Loucy (cell line): ENCODE measurements around the gene ATG16L2.

Source experiments
- H2AFZ ChIP-seq: fragments of 200-600 bp; sonication (generic); 2 replicates; pipeline ENCODE4 v1.6.0; 2016; ENCODE audit warnings: antibody characterized with exemption, mild to moderate bottlenecking, low read length, moderate library complexity
- H3F3A ChIP-seq: fragments of 200-600 bp; 2 replicates; pipeline ENCODE4 v1.6.0; 2016; ENCODE audit warnings: antibody characterized with exemption, low read depth, mild to moderate bottlenecking
- H3K27me3 ChIP-seq: fragments of 200-600 bp; sonication (generic); 2 replicates; pipeline ENCODE4 v1.6.1; 2014; ENCODE audit warnings: low read length, mild to moderate bottlenecking; ENCODE audit not compliant: insufficient read depth, poor library complexity, severe bottlenecking
- H3K36me3 ChIP-seq: fragments of 200-600 bp; sonication (generic); 2 replicates; pipeline ENCODE4 v1.6.1; 2016; ENCODE audit warnings: low read length; ENCODE audit not compliant: insufficient read depth
- H3K4me1 ChIP-seq: fragments of 200-600 bp; sonication (generic); 2 replicates; pipeline ENCODE4 v1.5.1; 2014; ENCODE audit warnings: low read length, mild to moderate bottlenecking; ENCODE audit not compliant: insufficient read depth, poor library complexity, severe bottlenecking
- H3K4me2 ChIP-seq: fragments of 200-600 bp; sonication (generic); 2 replicates; pipeline ENCODE4 v1.6.0; 2014; ENCODE audit warnings: antibody characterized with exemption, low read length, low read depth, mild to moderate bottlenecking; ENCODE audit not compliant: poor library complexity, severe bottlenecking
- H3K4me3 ChIP-seq: fragments of 200-600 bp; sonication (generic); 2 replicates; pipeline ENCODE4 v1.5.1; 2014; ENCODE audit warnings: low read length, mild to moderate bottlenecking, mixed read lengths; ENCODE audit not compliant: poor library complexity, severe bottlenecking
- H3K79me2 ChIP-seq: fragments of 200-600 bp; sonication (generic); 2 replicates; pipeline ENCODE4 v1.6.1; 2014; ENCODE audit warnings: low read length; ENCODE audit not compliant: insufficient read depth
- H3K9ac ChIP-seq: fragments of 200-600 bp; sonication (generic); 2 replicates; pipeline ENCODE4 v1.6.0; 2014; ENCODE audit warnings: mild to moderate bottlenecking, low read depth, low read length, moderate library complexity; ENCODE audit not compliant: poor library complexity, severe bottlenecking
- H3K9me2 ChIP-seq: fragments of 200-600 bp; sonication (generic); replicated peaks from 2 replicates; pipeline ENCODE4 v1.6.1; 2016; ENCODE audit warnings: low read depth, low read length, mixed read lengths
- H3K9me3 ChIP-seq: fragments of 200-600 bp; sonication (generic); 2 replicates; pipeline ENCODE4 v1.6.1; 2014; ENCODE audit warnings: mild to moderate bottlenecking, antibody characterized with exemption, low read length, low read depth; ENCODE audit not compliant: insufficient read depth
- H4K20me1 ChIP-seq: fragments of 200-600 bp; sonication (generic); 2 replicates; pipeline ENCODE4 v1.6.0; 2014; ENCODE audit warnings: antibody characterized with exemption, low read length, mild to moderate bottlenecking; ENCODE audit not compliant: insufficient read depth, poor library complexity, severe bottlenecking
- CTCF ChIP-seq: fragments of 200-600 bp; sonication (generic); conservative IDR thresholded peaks from 2 replicates; pipeline ENCODE4 v1.5.1; 2014; ENCODE audit warnings: mild to moderate bottlenecking, antibody characterized with exemption, low read length
- EZH2phosphoT487 ChIP-seq: fragments of 200-600 bp; IDR thresholded peaks from 2 replicates; pipeline ENCODE4 v1.6.1; 2018; ENCODE audit warnings: antibody characterized with exemption, mild to moderate bottlenecking, moderate library complexity, borderline replicate concordance

Gene ATG16L2

GRCh38 chr11:72767203-72768062 lies 46.8 kb upstream of the ATG16L2 start:
- no peak overlapping the region for H3K4me3 ChIP-seq
- H4K20me1 ChIP-seq: no peaks in the 10 kb centered on the region
- H3K9me2 ChIP-seq: no peaks in the 10 kb centered on the region
- H3F3A ChIP-seq: no peaks in the 10 kb centered on the region
- no peak overlapping the region for H3K4me2 ChIP-seq
- H3K9ac ChIP-seq: no peak overlapping the region
- no peaks in the 10 kb centered on the region for H3K27me3 ChIP-seq
- no peaks in the 10 kb centered on the region for H3K4me1 ChIP-seq
- H3K9me3 ChIP-seq: no peaks in the 10 kb centered on the region
- H2AFZ ChIP-seq: no peak overlapping the region
- no peak for TF ChIP-seq CTCF
- no peak for TF ChIP-seq EZH2phosphoT487
- no peaks in the 10 kb centered on the region for H3K36me3 ChIP-seq
- no peaks in the 10 kb centered on the region for H3K79me2 ChIP-seq

DNA sequence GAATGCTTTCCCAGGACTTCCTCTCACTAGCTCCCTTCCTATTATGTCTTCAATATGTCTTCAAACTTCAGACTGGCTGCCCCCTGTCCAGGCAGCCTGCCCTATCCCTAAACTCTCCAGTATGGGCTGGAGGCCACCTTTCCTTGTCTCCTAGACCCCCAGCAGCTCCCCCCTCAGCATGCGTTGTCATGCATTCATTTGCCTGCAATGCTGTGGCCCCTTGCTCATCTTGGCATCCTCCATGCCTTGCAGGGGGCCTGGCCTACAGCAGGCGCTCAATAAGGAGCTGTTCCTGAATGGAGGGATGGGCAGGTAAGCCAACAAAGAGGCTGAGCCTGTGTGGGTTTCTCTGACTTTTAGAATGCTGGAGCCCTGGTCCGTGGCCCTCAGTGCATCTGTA lies 45.6 kb upstream of the ATG16L2 start:
- H3F3A ChIP-seq: no peaks in the 10 kb centered on the region
- peaks cover 10% of the 10 kb centered on the region for H3K4me1 ChIP-seq
- no peaks in the 10 kb centered on the region for H3K9me3 ChIP-seq
- H3K27me3 ChIP-seq: no peaks in the 10 kb centered on the region
- H3K9ac ChIP-seq: no peak overlapping the region
- H3K9me2 ChIP-seq: no peaks in the 10 kb centered on the region
- no peak overlapping the region for H2AFZ ChIP-seq
- no peaks in the 10 kb centered on the region for H3K36me3 ChIP-seq
- TF ChIP-seq EZH2phosphoT487: no peak
- TF ChIP-seq CTCF: no peak
- H3K79me2 ChIP-seq: no peaks in the 10 kb centered on the region
- no peak overlapping the region for H3K4me3 ChIP-seq
- H4K20me1 ChIP-seq: no peaks in the 10 kb centered on the region
- H3K4me2 ChIP-seq: no peak overlapping the region

DNA sequence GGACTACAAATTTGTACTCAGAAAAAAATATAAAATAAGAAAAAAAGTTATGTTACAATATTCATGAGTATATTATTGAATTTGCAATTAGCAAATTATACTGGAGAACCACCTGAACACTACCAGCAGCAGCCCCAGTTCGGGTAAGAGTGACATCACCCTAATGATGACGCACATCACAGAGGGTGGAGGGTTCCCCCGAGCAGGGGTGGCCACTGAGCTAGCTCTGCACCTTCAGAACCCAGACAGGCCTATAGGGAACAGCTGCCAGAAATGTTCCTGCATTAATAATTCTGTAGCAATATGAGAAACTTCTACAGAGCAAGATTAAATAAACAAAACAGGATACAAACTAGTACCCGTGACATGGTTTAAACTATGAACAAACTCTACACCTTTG lies 44.5 kb upstream of the ATG16L2 start:
- Histone ChIP-seq H4K20me1 (no peaks in the 10 kb centered on the region), H3K4me3 (no peak overlapping the region), H3F3A (no peaks in the 10 kb centered on the region), H3K79me2 (no peaks in the 10 kb centered on the region), H3K27me3 (no peaks in the 10 kb centered on the region), H3K9ac (no peak overlapping the region), H3K36me3 (no peaks in the 10 kb centered on the region), H3K9me2 (no peaks in the 10 kb centered on the region), H3K4me2 (no peak overlapping the region), H2AFZ (no peak overlapping the region), H3K4me1 (peaks cover 12% of the 10 kb centered on the region), H3K9me3 (no peaks in the 10 kb centered on the region)
- TF ChIP-seq CTCF (no peak), EZH2phosphoT487 (no peak)
